ENCODE data around the gene ACTRT3.

The ACTRT3 gene

DNA sequence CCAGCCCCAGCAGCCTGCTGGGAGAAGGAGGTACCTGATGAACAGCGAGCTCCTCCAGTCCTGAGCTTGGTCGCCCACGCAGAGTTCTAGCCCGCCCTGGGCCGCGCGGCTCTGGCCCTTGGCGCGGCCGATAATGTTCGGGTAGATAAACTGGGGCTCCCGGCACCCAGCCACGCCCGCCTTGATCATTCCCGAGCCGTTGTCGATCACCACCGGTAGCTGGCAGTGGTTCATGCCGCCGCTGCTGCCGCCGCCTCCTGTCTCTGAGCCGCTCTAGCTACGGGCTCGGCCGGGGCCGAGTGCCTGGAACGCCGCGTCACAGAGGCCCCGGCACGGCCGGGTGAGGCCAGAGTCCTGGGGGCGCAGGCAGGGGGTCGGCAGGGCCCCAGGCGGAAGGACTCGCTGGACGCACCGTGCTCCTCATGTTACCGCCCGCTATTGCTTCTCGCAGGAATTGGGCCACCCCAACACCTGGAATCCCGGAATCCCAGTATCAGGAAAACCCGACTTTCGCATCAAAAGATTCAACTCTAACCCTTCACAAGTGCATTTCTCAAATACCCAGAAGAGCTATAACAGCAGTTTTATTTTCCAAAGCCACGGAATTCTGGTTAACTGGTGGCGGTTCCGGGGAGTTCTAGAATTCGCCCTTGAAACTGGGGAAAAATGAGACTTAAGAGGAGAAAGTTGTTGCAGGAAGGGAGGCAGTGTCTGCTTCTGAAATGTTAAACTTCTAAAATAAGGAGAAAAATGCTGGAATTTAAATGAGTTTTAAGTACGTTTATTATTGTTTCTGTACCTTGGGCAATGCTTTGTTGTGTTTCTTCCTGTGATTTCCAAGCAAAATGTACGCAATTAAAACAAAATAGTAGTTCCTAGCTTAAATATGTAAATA lies at the start of gene ACTRT3:
Gene ACTRT3 (minus strand): TSS at position 275 of the 895 bp plus-strand sequence. CDS start 41 bp downstream, at position 234.
- DNase-seq (ENCODE audit: low read depth in 2 of 2), result peak; percentile 52 to 59

DNA sequence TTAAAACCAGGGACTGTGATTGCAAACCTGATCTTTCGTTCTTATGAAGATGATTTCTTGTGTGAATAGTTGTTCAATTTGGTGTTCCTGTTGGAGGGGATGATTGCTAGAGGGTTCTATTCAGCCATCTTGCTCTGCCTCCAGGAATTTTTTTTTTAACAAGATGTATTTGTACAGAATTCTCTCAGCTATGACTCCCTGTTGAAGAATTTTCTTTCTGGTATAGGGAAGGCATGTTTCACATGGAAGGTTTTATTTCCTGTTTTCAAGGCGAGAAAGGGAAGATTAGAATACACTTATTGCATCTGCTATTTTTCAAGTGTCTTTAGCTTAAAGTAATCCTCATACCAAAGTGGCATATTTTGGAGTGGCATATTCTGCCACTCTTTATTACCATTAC lies 49.0 kb upstream of the ACTRT3 start:
- no peak for DNase-seq (ENCODE audit: low read depth in 2 of 2)

DNA sequence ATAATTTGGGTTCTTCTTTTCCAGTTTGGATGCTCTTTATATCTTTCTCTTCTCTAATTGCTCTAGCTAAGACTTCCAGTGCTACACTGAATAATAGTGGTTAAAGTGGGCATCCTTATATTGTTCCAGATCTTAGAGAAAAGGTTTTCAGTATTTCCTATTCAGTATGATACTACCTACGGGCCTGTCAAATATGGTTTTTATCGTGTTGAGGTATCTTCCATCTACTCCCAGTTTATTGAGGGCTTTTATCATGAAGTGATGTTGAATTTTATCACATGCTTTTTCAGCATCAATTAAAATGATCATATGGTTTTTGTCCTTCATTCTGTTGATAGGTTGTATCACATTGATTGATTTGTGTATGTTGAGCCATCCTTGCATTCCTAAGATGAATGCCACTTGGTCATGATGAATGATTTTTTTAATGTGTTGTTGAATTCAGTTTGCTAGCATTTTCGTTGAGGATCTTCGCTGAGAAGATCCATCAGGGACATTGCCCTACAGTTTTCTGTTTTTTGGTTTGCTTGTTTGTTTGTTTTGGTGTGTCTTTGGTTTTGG lies 46.3 kb upstream of the ACTRT3 start:
- no peak for DNase-seq (ENCODE audit: low read depth in 2 of 2)

DNA sequence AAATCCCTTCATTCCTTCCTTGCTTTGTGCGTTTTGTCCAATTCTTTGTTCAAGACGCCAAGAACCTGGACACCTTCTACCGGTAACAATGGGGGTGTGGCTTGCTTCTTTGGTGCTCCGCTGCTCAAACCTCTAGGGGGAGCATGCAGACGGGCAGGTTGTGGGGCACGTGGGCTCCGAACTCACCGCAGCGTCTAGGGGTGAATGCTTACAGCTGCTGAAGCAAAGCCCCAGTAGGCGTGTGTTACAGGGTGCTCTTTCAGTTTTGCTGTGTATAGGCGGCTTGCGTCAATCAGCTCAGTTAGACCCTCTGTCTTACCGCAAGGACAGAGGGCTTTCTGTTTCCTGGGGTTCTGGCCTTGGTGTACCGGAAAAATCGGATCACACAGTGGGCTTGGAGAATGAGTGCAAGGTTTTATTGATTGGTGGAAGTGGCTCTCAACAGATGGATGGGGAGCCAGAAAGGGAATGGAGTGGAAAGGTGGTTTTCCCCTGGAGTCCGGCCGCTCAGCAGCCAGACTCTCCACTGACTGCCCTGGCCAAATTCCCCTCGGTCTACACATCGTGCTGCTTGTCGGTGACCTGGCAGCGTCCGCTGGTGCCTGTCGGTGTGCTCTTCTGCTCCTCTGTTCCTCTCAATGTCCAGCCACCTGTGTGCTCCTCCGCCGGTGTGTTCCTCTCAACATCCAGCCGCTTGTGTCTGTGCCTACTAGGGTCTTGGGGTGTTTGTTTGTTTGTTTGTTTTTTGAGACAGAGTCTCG lies 44.6 kb upstream of the ACTRT3 start:
- peak; percentile 74 to 75 for DNase-seq (ENCODE audit: low read depth in 2 of 2)

DNA sequence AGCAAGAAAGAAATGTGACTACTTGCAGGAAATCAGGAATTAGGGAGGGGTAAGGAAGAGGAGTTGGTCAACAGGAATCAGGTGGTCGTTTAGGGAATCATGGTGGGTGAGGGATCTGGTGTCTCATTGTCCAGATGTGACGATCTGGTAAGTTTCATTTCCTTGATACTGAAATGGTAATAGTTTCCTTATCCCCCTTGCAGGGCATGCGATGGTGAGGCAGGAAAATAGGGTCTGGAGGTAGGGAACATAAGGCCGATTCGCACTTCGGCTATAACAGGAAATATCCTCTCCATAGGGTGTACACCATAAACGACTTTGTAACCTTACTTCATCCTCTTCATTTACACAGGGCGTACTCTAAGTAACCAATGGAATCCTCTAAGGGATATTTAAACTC lies 43.9 kb upstream of the ACTRT3 start:
- no peak for DNase-seq (ENCODE audit: low read depth in 2 of 2)

DNA sequence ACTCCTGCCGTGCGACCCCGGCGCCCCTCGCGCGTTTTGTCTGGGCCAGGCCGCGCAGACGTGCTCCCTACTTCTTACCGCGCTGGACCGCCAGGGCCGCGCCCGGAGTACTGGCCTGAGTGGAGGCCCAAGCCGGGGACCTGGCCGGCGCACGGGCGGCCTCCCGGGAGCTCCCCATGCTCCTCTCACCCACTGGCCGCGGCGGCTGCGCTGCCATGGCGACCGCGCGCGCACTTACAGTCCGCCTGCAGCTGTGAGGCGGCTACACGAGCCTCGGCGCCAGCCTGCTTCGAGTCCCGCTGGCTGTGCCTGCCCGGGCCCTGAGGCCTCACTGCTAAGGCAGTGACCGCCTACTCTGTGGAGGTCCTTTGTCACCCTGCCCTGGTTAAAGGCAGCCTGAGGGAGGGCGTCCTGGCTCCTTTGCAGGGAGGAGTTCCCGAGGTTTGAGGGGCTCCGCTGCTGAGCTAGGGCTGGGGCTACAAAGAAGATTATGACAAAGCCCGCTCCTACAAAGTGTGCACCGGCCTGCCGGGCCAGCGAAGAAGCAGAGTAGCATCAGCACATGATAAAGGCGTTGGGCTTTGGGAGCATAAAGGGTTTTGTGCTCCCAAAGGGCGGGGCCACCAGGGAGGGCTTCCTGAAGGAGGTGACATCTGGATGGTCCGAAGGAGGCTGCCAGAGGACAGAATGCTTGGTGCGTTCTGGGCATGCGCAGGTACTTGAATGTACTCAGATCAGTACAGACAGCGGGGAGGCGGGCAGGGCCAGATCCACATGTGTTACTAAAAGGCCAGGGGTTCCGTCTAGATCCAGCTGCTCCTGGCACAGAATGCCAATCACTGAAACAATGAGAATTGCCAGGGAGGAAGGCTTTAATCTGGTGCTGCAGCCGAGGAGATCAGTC lies 43.2 kb upstream of the ACTRT3 start, which contains the start of the genes LRRC34 and LRRIQ4:
Gene LRRC34 (minus strand): TSS at position 573 of the 904 bp plus-strand sequence. CDS start 356 bp downstream, at position 217.
Gene LRRIQ4 (plus strand): TSS at position 539 of the 904 bp plus-strand sequence. CDS start 9,052 bp downstream, outside the sequence.
- peak; percentile 62 to 64 for DNase-seq (ENCODE audit: low read depth in 2 of 2)

DNA sequence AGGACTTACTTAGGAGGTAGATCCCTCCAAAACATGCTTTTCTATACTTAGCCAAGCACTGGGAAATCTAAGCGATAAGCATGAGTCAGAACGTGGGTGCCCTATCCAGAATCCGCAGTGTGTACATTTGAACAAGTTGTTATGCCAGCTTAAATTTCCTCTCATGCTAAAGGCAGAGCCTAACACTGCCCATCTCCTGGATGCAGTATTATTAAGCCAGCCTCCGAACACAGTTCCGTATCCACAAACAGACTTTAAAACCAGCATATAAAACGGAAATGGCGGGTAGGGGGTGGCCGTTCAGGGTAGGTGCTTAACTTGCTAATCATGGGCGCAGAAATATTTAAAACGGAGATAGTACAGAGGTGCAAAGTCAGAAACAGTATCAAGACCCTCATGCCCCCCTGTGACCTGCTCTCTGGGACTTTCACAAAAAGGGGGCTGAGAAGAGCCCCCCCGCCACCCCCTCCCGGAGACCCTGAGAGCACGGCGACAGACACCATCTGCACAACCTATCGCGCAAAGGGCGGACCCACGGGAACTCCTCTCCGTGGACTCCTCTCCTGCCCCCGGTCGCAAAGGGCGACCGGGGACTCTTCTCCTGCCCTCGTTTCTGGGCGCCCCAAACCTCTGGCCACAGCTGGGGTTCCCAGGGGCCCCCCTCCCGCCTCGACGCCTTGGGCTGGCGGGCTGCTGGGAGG lies 42.4 kb upstream of the ACTRT3 start:
- DNase-seq (ENCODE audit: low read depth in 2 of 2), result no peak

DNA sequence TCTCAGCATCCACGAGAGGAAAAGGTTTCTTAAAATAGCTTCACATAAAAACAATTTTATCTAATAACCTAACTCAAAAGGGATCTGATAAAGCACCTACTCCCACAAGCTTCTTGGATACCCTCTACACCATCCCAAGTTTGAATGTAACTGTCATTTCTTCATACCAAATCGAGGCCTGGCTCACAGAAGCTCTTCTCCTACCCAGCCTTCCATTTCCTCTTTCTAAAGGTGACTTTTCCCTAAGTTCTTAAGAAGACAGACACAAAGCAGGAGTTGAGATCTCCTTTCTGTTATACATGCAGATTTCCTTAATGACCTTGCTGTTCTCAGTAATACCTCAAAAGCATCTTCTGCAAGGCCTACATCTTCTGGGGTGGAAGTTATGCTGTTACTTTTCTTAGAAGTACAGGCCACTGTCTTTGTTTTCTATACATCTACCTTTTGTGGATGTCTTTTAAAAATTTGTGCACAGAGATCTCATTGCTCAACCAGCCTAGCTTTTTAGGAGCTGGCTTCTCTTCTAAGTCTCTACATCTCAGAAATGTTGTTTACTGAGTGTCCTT lies 40.0 kb upstream of the ACTRT3 start:
- DNase-seq (ENCODE audit: low read depth in 2 of 2), result no peak

DNA sequence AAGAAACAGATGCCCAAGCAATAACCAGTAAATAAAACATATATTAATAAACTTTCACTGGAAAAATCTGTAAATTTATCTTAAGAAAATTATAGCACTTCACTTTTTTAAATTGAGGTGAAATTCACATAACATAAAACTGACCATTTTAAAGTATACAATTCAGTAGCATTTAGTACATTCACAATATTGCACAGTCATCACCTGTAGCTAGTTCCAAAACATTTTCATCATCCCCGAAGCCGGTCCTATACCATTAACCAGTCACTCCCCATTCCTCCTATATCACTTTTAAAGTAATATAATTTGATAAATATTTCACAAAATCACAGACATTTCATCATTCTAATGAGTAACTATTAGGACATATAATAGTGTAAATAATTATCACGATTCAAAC lies 35.3 kb upstream of the ACTRT3 start:
- no peak for DNase-seq (ENCODE audit: low read depth in 2 of 2)

DNA sequence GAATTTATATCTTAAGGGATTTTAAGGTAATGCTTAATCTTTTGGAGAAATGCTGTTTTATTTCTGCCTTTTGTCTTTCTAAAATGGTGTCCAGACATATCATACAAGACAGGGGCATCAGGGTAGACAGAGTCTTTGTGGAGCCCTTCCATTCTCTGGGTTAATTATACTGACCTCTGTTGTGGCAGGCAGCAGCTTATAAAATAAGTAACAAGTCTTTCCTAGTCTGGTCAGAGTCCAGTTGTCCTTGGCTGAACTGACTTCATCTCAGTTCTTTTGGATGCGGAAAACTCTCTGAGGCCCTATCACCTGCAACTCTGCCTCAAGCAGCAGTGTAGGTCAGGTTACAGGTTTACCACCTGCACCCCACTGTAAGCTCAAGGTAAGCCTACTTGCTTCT lies 23.0 kb upstream of the ACTRT3 start:
- no peak for DNase-seq (ENCODE audit: low read depth in 2 of 2)

DNA sequence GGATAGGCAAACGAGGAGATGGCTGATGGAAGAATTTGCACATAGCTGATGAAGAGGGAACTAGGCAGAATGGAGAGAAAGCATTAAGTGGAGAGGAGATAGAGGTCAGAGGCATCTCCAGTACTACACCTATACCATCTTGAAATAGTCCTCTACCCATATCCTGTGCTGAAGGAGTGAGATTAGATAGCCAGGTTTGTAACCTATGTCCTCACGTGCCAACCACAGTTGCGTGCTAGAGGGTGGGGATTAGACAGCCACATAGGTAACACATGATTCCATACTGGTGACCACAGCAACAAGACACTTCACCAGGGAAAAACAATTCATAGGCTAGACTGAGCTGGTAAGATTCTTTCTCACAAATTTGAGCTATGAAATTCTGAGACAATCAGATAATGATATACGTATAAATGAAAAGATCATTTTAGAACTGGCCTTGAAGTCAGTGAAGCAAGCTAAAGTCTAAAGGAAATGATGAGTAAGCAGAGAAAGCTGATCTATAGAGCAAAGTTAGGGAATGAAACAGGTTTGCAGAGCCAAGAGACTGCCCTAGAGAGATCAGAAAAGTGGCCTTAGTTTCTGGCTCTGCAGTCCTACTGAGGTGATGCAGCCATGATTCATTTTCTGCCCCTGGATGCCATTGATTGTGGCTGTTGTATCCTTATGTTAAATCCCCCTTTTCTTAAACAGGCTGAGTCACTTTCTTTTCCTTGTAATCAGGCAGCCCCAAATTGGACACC lies 21.5 kb upstream of the ACTRT3 start:
- no peak for DNase-seq (ENCODE audit: low read depth in 2 of 2)

DNA sequence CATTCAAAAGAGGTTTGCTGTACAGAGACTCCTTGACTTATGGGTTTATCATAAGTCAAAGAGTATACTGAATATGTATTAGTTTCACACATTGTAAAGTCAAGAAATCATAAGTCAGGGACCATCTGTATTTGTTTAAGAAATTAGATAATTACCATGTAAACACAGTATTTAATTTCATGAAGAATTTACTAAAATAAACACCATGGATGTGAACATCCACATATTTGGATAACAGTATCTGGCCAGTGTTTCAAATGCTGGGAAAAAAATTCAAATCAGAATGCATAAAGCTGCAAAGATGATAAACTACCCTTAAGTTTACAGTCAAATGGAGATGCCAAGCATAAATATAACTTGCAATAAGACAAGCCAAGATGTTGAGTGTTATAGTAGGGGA lies 20.9 kb upstream of the ACTRT3 start:
- no peak for DNase-seq (ENCODE audit: low read depth in 2 of 2)

DNA sequence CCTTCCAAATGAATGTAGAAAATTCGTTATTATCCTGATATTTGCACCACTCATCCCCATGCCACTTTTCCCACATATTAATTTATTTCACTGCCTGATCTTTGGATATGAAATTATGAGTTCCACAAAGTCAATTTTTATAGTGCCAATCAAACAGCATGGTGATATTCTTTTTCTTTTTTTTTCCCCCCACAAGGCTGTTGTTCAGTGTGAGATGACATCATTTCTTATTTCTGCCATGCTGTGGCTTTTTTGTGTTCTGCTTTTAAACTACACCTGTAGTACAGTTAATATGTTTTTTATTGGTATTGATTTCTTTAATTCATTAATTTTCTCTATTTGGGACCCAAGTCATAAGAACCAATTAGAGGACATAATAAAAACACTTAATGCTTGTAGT lies 18.4 kb upstream of the ACTRT3 start:
- no peak for DNase-seq (ENCODE audit: low read depth in 2 of 2)

DNA sequence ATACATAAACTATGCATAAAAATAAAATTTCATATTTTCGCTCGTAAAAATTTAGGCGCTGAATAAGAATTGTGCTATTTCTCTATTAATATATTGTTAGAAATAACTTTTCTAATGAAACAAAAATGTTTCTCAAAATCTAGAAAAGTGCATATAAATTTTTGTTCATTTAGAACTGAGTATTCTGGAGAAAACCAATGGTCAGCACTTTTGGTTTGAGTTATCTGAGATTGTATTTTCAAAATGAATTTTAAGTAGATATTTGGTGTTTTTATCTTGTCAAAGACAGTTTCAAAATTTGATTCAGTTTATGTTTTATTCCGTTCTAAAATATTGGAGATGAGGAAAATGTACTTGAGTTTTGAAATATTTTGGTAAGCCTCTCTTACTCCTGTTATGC lies 17.8 kb upstream of the ACTRT3 start:
- DNase-seq (ENCODE audit: low read depth in 2 of 2), result no peak

DNA sequence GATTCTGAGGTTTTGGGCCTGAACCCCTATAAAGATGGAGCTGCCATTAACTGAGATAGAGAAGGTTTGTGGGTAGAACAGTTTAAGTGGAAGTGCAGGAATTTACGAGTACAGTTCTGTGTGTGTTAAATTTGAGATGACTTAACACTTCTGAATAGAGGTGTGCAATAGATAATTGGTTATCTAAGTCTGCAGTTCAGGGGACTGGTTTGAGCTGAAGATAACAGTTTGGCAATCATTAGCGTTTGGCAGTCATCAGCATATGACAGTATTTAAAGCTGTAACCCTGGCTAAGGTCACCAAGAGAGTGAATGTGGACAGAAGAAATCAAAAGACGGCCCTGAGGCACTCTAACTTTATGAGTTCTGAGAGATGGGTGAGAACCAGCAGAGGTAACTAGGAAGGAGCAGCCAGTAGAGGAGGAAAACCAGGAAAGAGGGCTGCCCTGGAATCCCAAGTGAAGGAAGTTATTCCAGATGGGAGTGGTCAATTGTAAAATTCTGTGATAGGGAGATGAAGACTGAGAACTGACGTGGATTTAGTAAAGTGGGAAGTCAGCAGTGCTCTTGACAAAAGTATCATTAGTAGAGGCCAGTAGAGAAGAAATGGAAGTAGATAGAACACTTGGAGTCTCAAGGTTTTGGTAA lies 12.0 kb upstream of the ACTRT3 start:
- DNase-seq (ENCODE audit: low read depth in 2 of 2), result no peak

DNA sequence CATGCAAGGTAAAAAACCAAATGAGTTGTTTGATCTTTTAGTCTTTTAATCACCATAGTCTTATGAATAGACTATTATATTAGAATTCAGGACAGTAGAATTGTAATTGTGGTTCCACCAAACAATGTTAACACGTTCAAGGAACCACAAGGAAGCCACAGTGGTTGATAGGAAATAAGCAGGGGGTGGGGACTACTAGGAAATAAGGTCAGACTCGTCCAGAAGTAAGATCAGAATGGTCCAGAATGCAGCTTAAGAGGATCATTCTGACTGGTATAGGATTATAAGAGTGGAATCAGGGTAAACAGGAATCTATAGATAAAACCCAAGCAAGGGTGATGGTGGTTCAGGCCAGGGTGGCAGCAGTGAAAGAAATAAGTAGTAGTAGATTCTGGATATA lies 11.4 kb upstream of the ACTRT3 start:
- DNase-seq (ENCODE audit: low read depth in 2 of 2), result no peak

DNA sequence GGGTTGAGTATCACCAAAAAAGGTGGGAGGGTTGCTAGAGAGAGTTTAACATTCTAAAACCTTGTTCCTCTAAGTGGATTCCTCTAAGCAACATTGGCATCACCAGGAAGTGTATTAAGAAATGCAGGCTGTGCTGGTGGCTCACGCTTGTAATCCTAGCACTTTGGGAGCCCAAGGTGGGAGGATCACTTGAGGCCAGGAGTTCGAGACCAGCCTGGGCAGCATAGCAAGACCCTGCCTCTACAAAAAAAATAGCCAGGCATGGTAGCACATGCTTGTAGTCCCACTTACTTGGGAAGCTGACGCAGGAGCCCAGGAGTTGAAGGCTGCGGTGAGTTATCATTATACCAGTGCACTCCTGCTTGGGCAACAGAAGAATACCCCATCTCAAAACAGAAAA lies 8.5 kb upstream of the ACTRT3 start:
- DNase-seq (ENCODE audit: low read depth in 2 of 2), result no peak

DNA sequence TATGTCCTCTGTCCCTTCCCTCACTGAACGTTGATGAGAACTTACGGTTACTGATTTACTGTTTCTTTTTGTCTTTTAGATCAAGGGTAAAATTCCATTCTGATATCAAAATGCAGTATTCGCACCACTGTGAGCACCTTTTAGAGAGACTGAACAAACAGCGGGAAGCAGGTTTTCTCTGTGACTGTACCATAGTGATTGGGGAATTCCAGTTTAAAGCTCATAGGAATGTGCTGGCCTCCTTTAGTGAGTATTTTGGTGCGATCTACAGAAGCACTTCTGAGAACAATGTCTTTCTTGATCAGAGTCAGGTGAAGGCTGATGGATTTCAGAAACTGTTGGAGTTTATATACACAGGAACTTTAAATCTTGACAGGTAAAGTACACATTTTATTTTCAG lies 4.8 kb upstream of the ACTRT3 start:
- no peak for DNase-seq (ENCODE audit: low read depth in 2 of 2)

All from stimulated activated CD4-positive, alpha-beta T cell treated with anti-CD3 and anti-CD28 coated beads, Interleukin-15, amount 100 ng/mL, for 48 hours (primary cell).